EH (cell line): Measurements from ENCODE around the gene PPFIBP1.
"Not testable (repeated sequence)": the region's sequence is repeated elsewhere in the genome, so short reads cannot be mapped to it uniquely, and the experiment has no call there.

Source experiments
- DNase-seq: peaks from one replicate; pipeline ENCODE4 v3.0.0-alpha.2; 2015; ENCODE audit warnings: low read depth

PPFIBP1 gene

DNA sequence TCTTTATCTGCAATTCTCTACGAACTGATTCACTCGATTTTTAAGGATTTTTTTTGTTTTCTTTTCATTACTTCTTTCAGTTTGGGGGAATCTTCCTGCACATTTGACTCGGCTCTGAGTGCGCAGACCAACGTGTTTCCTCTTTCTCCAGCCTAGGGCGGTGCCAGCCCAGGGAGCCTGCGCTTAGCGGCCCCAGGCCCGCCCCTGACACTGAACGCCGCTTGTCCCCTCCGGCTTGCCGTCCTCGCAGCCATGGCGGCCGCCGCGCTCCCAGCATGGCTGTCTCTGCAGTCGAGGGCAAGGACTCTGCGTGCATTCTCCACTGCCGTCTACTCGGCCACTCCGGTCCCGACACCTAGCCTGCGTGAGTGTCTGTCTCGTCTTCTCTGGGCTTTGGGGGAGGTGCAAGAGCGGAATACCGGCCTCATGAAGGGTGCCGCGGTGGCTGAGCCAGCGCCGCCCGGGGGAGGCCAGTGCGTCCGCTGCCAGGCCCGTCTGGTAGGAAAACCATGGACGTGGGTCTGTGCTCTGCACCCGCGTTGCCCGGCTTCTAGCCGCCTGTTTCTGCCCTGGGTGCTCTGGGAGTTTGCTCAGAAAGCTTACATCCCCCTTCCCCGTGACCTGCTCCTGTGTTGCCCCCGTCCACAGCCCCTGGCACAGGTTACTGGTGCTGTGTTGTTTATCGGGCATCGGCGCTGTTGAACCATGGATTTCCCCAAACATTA lies 186.7 kb downstream of the PPFIBP1 start, which contains the start of gene MRPS35:
Gene MRPS35, plus strand, starts transcription at position 241 of the 725 bp plus-strand sequence. Its CDS starts 12 bp downstream, at position 253.
- peak; percentile 92 for DNase-seq

DNA sequence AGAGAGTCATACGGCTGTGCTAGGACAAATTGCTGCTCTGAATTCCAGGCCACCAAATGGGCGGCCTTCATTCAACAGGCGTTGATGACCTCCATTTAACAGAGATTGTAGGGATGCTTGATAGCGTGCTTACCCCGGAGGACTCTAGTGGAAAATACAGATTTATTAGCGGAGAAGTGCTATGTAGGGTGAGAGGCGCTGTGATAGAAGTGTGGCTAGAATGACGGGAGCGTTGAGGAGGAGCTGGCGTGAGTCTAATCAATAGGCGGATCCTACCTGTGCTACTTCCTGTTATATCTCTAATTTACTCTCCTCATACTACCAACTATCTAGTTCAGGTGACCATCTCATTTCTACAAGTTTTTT lies 187.3 kb downstream of the PPFIBP1 start:
- DNase-seq, result no peak

- no peak for DNase-seq
These were observed 188.0 kb downstream of the PPFIBP1 start for GRCh38 chr12:27711967-27712366.

- no peak for DNase-seq
These were observed 199.2 kb downstream of the PPFIBP1 start for GRCh38 chr12:27723212-27723611.

DNA sequence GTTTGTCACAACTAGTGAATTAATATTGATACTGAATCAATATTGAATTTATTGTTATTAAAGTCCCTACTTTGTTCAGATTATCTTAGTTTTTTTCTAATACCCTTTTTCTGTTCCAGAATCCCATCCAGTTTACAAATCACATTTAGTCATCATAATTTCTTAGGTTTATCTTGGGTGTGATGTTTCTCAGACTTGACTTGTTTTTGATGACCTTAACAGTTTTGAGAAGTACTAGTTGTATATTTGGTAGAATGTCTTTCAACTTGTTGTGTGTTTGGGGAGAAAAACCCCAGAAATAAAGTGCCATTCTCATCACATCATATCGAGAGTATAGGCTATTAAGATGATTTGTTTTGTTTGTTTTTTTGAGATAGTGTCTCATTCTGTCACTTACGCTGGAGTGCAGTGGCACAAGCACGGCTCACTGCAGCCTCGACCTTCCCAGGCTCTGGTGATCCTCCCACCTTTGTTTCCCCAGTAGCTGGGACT lies 206.1 kb downstream of the PPFIBP1 start:
- no peak for DNase-seq

- DNase-seq, result no peak
These were observed 208.3 kb downstream of the PPFIBP1 start for GRCh38 chr12:27732281-27732680.

DNA sequence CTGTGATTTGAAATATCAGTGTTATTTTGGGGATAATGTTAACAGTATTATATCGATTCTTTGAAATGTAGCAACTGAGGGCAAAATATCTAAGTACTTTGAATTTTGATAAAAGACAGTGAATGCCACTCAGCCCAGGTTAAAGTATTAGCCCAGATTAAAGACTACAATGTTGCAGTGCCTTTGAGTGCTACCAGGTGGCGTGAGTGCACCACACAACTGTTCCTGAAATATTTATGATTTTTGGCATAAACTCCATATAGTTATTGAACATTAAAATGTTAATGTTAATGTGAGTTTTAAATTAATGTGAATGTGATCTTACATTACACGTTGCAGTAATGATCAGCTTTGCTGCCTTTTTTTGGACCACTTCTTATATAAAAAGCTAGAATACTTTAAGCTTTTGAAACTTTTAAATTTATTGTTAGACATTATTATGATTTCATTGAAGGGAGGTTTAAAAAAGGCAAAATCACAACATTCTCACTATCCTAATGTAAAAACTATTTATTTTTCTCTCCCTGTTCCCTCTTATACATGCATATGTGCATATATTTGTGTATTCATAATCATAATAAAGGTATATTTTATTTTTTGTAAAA lies 209.1 kb downstream of the PPFIBP1 start:
- peak; percentile 53 for DNase-seq

- DNase-seq, result no peak
These were observed 209.8 kb downstream of the PPFIBP1 start for GRCh38 chr12:27733791-27734190.

DNA sequence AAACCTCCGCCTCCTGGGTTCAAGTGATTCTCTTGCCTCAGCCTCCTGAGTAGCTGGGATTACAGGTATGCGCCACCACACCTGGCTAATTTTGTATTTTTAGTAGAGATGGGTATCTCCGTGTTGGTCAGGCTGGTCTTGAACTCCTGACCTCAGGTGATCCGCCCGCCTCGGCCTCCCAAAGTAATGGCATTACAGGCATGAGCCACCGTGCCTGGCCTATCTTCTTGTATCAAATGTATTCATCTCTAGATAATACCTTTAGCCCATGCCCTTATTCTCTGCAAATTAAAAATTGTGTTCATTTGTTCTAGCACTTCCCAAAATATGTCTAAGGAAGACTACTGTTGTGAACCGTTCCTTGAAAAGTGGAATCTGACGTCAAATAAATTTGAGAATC lies 210.3 kb downstream of the PPFIBP1 start:
- DNase-seq, result not testable (repeated sequence)

- DNase-seq, result no peak
These were observed 219.6 kb downstream of the PPFIBP1 start for GRCh38 chr12:27743601-27744000.
